Mammary epithelial cell (primary cell): ENCODE results near the gene DNAH10.

Experiments
- EZH2 ChIP-seq: IDR thresholded peaks from 2 replicates; pipeline ENCODE4 v1.6.1; 2012; ENCODE audit warnings: low read length, inconsistent platforms, borderline replicate concordance
- TF ChIP-seq, protein P1 (sequence below), 2 donors: IDR thresholded peaks in 1 of 2; conservative IDR thresholded peaks in 1 of 2; 2 replicates each; pipeline ENCODE4 v1.5.1; 2011 to 2012; ENCODE audit warnings: inconsistent platforms in 2 of 2, low read length in 2 of 2, mild to moderate bottlenecking in 2 of 2, control low read depth in 1 of 2, low read depth in 1 of 2; ENCODE audit not compliant: insufficient read depth in 1 of 2; ENCODE audit errors: extremely low read depth in 1 of 2

DNA sequence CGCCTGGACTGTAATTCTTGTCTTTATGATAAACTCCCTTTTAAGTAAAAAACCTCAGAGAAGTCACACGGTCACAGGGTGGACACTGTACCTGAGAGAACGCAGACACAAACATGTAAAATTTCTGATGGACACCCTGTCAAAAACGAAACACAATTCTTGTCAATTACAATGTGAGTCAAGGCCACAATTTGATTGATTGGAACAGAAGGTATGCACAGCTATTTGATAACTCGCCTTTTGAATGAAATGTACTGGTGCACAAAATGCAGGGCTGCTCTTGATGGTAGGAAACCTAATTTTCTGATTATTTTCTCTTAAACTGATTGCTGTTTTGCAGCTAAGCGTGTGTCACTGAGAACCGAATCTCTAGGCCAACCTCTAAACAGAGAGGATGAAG, 9.2 kb downstream of the DNAH10 start:
- TF ChIP-seq EZH2: no peak
- TF ChIP-seq, protein P1, sequence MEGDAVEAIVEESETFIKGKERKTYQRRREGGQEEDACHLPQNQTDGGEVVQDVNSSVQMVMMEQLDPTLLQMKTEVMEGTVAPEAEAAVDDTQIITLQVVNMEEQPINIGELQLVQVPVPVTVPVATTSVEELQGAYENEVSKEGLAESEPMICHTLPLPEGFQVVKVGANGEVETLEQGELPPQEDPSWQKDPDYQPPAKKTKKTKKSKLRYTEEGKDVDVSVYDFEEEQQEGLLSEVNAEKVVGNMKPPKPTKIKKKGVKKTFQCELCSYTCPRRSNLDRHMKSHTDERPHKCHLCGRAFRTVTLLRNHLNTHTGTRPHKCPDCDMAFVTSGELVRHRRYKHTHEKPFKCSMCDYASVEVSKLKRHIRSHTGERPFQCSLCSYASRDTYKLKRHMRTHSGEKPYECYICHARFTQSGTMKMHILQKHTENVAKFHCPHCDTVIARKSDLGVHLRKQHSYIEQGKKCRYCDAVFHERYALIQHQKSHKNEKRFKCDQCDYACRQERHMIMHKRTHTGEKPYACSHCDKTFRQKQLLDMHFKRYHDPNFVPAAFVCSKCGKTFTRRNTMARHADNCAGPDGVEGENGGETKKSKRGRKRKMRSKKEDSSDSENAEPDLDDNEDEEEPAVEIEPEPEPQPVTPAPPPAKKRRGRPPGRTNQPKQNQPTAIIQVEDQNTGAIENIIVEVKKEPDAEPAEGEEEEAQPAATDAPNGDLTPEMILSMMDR (conservative IDR thresholded peaks at IDR 0.05 in 1 of 2, IDR thresholded peaks at IDR 0.05 in 1 of 2; ENCODE audit: extremely low read depth in 1 of 2, insufficient read depth in 1 of 2, low read depth in 1 of 2, low read length in 2 of 2): no peak
